ENCODE measurements around the gene SELP.

Gene SELP

GRCh38 chr1:169604781-169605560 is 25.0 kb downstream of the SELP start:
- H3K4me1 ChIP-seq (ENCODE audit: insufficient read depth, low read length, poor library complexity, severe bottlenecking): peaks cover 43% of the 10 kb centered on the region
- H4K20me1 ChIP-seq (ENCODE audit: insufficient read depth, low read length, poor library complexity, severe bottlenecking): no peaks in the 10 kb centered on the region
- TF ChIP-seq CTCF (conservative IDR thresholded peaks at IDR 0.05; ENCODE audit: low read length) (no peak), EZH2phosphoT487 (IDR thresholded peaks at IDR 0.05; ENCODE audit: borderline replicate concordance) (no peak)
- no peaks in the 10 kb centered on the region for H3K79me2 ChIP-seq (ENCODE audit: insufficient read depth, low read length)
- H3K4me3 ChIP-seq (ENCODE audit: low read length, poor library complexity, severe bottlenecking): peak overlapping the region; percentile 59
- H3F3A ChIP-seq (ENCODE audit: low read depth): peaks cover 14% of the 10 kb centered on the region
- H3K27me3 ChIP-seq (ENCODE audit: insufficient read depth, low read length, poor library complexity, severe bottlenecking): no peaks in the 10 kb centered on the region
- H3K36me3 ChIP-seq (ENCODE audit: insufficient read depth, low read length): no peaks in the 10 kb centered on the region; the same call in 1 of the 2 replicates
- H3K9me2 ChIP-seq (replicated peaks; ENCODE audit: low read depth, low read length): no peaks in the 10 kb centered on the region
- peak overlapping the region; percentile 51 for H3K9ac ChIP-seq (ENCODE audit: low read depth, low read length, poor library complexity, severe bottlenecking)
- H3K4me2 ChIP-seq (ENCODE audit: low read depth, low read length, poor library complexity, severe bottlenecking): peak overlapping the region; percentile 76
- H3K9me3 ChIP-seq (ENCODE audit: insufficient read depth, low read depth, low read length): no peaks in the 10 kb centered on the region; the same call in 1 of the 2 replicates
- no peak overlapping the region for H2AFZ ChIP-seq (ENCODE audit: low read length)

GRCh38 chr1:169601096-169601881 is 28.6 kb downstream of the SELP start:
- H3F3A ChIP-seq (ENCODE audit: low read depth): peaks cover 14% of the 10 kb centered on the region
- H3K79me2 ChIP-seq (ENCODE audit: insufficient read depth, low read length): no peaks in the 10 kb centered on the region
- H3K4me2 ChIP-seq (ENCODE audit: low read depth, low read length, poor library complexity, severe bottlenecking): peak overlapping the region; percentile 2
- no peaks in the 10 kb centered on the region for H3K27me3 ChIP-seq (ENCODE audit: insufficient read depth, low read length, poor library complexity, severe bottlenecking)
- peaks cover 43% of the 10 kb centered on the region for H3K4me1 ChIP-seq (ENCODE audit: insufficient read depth, low read length, poor library complexity, severe bottlenecking)
- no peak overlapping the region for H3K4me3 ChIP-seq (ENCODE audit: low read length, poor library complexity, severe bottlenecking)
- H2AFZ ChIP-seq (ENCODE audit: low read length): no peak overlapping the region
- no peaks in the 10 kb centered on the region; the same call in 1 of the 2 replicates for H3K9me3 ChIP-seq (ENCODE audit: insufficient read depth, low read depth, low read length)
- H3K36me3 ChIP-seq (ENCODE audit: insufficient read depth, low read length): no peaks in the 10 kb centered on the region; the same call in 1 of the 2 replicates
- no peaks in the 10 kb centered on the region for H3K9me2 ChIP-seq (replicated peaks; ENCODE audit: low read depth, low read length)
- H3K9ac ChIP-seq (ENCODE audit: low read depth, low read length, poor library complexity, severe bottlenecking): peak overlapping the region; percentile 0
- H4K20me1 ChIP-seq (ENCODE audit: insufficient read depth, low read length, poor library complexity, severe bottlenecking): no peaks in the 10 kb centered on the region
- peak; percentile 78 for TF ChIP-seq CTCF (conservative IDR thresholded peaks at IDR 0.05; ENCODE audit: low read length)
- TF ChIP-seq EZH2phosphoT487 (IDR thresholded peaks at IDR 0.05; ENCODE audit: borderline replicate concordance): no peak

GRCh38 chr1:169595764-169596711 is 33.9 kb downstream of the SELP start:
- no peaks in the 10 kb centered on the region for H4K20me1 ChIP-seq (ENCODE audit: insufficient read depth, low read length, poor library complexity, severe bottlenecking)
- no peaks in the 10 kb centered on the region for H3F3A ChIP-seq (ENCODE audit: low read depth)
- no peaks in the 10 kb centered on the region for H3K79me2 ChIP-seq (ENCODE audit: insufficient read depth, low read length)
- no peak overlapping the region for H3K4me3 ChIP-seq (ENCODE audit: low read length, poor library complexity, severe bottlenecking)
- no peaks in the 10 kb centered on the region for H3K4me1 ChIP-seq (ENCODE audit: insufficient read depth, low read length, poor library complexity, severe bottlenecking)
- no peaks in the 10 kb centered on the region for H3K9me3 ChIP-seq (ENCODE audit: insufficient read depth, low read depth, low read length)
- no peak for TF ChIP-seq EZH2phosphoT487 (IDR thresholded peaks at IDR 0.05; ENCODE audit: borderline replicate concordance)
- TF ChIP-seq CTCF (conservative IDR thresholded peaks at IDR 0.05; ENCODE audit: low read length): no peak
- H3K36me3 ChIP-seq (ENCODE audit: insufficient read depth, low read length): no peaks in the 10 kb centered on the region
- no peak overlapping the region for H3K4me2 ChIP-seq (ENCODE audit: low read depth, low read length, poor library complexity, severe bottlenecking)
- no peak overlapping the region for H2AFZ ChIP-seq (ENCODE audit: low read length)
- H3K9me2 ChIP-seq (replicated peaks; ENCODE audit: low read depth, low read length): no peaks in the 10 kb centered on the region
- H3K9ac ChIP-seq (ENCODE audit: low read depth, low read length, poor library complexity, severe bottlenecking): no peak overlapping the region
- no peaks in the 10 kb centered on the region for H3K27me3 ChIP-seq (ENCODE audit: insufficient read depth, low read length, poor library complexity, severe bottlenecking)
